Peyer's patch (tissue), 4 donors: Measurements from ENCODE around the gene CAPN9.

Experiments
- CTCF ChIP-seq, 6 experiments: fragments of 450-650 bp in 4 of 6; fragments of 200-600 bp in 2 of 6; sonication (generic) in 1 of 6; IDR thresholded peaks; one replicate each; pipeline ENCODE4 v1.5.1; 2017 to 2019; ENCODE audit warnings: antibody characterized with exemption in 6 of 6, mild to moderate bottlenecking in 3 of 6, moderate library complexity in 1 of 6
- POLR2A ChIP-seq, 2 donors: fragments of 450-650 bp; IDR thresholded peaks; one replicate each; pipeline ENCODE4 v1.5.1; 2017; ENCODE audit warnings: antibody characterized with exemption in 2 of 2, mild to moderate bottlenecking in 2 of 2, moderate library complexity in 2 of 2

- TF ChIP-seq CTCF (IDR thresholded peaks at IDR 0.05): no peak
- no peak for TF ChIP-seq POLR2A (IDR thresholded peaks at IDR 0.05)
Measured at GRCh38 chr1:230753191-230753585, 6.0 kb downstream of the CAPN9 start.
